Erythroblast (primary cell): ENCODE measurements around the gene ZBTB14.

ENCODE experiments used
- GATA1 ChIP-seq: IDR thresholded peaks from 2 replicates; pipeline ENCODE4 v1.6.1; 2011; ENCODE audit warnings: low read depth, mild to moderate bottlenecking, control low read depth, low read length, moderate library complexity
- POLR2A ChIP-seq: IDR thresholded peaks from 2 replicates; pipeline ENCODE4 v1.6.1; 2011; ENCODE audit warnings: mild to moderate bottlenecking, low read length

- TF ChIP-seq POLR2A (no peak), GATA1 (no peak)
These were observed 2.1 kb upstream of the ZBTB14 start for GRCh38 chr18:5297597-5297996.
